Brain microvascular endothelial cell (primary cell): ENCODE measurements around the gene MED12.

Source experiments
- DNase-seq: peaks from one replicate; pipeline ENCODE4 v3.0.0-alpha.2; 2020
- H3K27ac ChIP-seq: fragments of 250-450 bp; sonication (Bioruptor Pico); 2 replicates; pipeline ENCODE4 v1.5.1; 2020; ENCODE audit warnings: mild to moderate bottlenecking, moderate library complexity
- H3K27me3 ChIP-seq: fragments of 250-450 bp; sonication (Bioruptor Pico); replicated peaks from 2 replicates; pipeline ENCODE4 v1.5.1; 2020; ENCODE audit warnings: mild to moderate bottlenecking
- H3K36me3 ChIP-seq: fragments of 250-450 bp; sonication (Bioruptor Pico); replicated peaks from 2 replicates; pipeline ENCODE4 v1.5.1; 2020; ENCODE audit warnings: mild to moderate bottlenecking
- H3K4me3 ChIP-seq: 2 replicates; pipeline ENCODE4 v1.5.1; 2011; ENCODE audit warnings: low read depth, mild to moderate bottlenecking, control low read depth, low read length, moderate library complexity
- CTCF ChIP-seq: IDR thresholded peaks from 2 replicates; pipeline ENCODE4 v1.5.1; 2011; ENCODE audit warnings: low read depth, mild to moderate bottlenecking, moderate library complexity, low read length, control low read depth, inconsistent platforms; ENCODE audit errors: missing control alignments
- in situ Hi-C: cut with HindIII; loops from 2 replicates; pipeline ENCODE4 v1.10.0; 2017; ENCODE audit warnings: low sequenced_read_pairs, low pct_ligation_motif_present

MED12 gene

GRCh38 chrX:71144651-71145050, 26.3 kb downstream of the MED12 start, which contains the start of gene NLGN3:
NLGN3 (plus strand) TSS chrX:71144841; CDS start chrX:71147750, 2,909 bp downstream.
- peak within 1 kb of the TSS; percentile 24 for H3K4me3 ChIP-seq
- no peak for TF ChIP-seq CTCF

GRCh38 chrX:71147496-71148277, 29.3 kb downstream of the MED12 start:
- in situ Hi-C loops = no loop called here
- no peak for DNase-seq
- Histone ChIP-seq H3K4me3 (no peak overlapping the region), H3K36me3 (no peaks in the 10 kb centered on the region), H3K27ac (no peak overlapping the region), H3K27me3 (no peaks in the 10 kb centered on the region)
- TF ChIP-seq CTCF = no peak

More at GRCh38 chrX:71144651-71145050, 26.3 kb downstream of the MED12 start, which contains the start of gene NLGN3:
- peaks cover 2% of the 10 kb centered on the region for H3K36me3 ChIP-seq
- H3K27ac ChIP-seq = no peak within 1 kb of the TSS
- no peaks in the 10 kb centered on the region for H3K27me3 ChIP-seq
- DNase-seq = no peak
- in situ Hi-C loops = no loop called here

- TF ChIP-seq CTCF = no peak
- Histone ChIP-seq H3K36me3 (no peaks in the 10 kb centered on the region), H3K27me3 (no peaks in the 10 kb centered on the region), H3K4me3 (no peak overlapping the region), H3K27ac (no peak overlapping the region)
- in situ Hi-C loops = no loop called here
- no peak for DNase-seq
Measured at GRCh38 chrX:71148278-71148663, 29.9 kb downstream of the MED12 start.

GRCh38 chrX:71151366-71151765, 33.0 kb downstream of the MED12 start:
- in situ Hi-C loops = no loop called here
- Histone ChIP-seq H3K27ac (no peak overlapping the region), H3K4me3 (no peak overlapping the region), H3K36me3 (no peaks in the 10 kb centered on the region), H3K27me3 (no peaks in the 10 kb centered on the region)
- no peak for DNase-seq
- no peak for TF ChIP-seq CTCF

GRCh38 chrX:71154196-71154595, 35.8 kb downstream of the MED12 start:
- DNase-seq = no peak
- Histone ChIP-seq H3K27ac (no peak overlapping the region), H3K36me3 (no peaks in the 10 kb centered on the region), H3K4me3 (no peak overlapping the region), H3K27me3 (no peaks in the 10 kb centered on the region)
- TF ChIP-seq CTCF = no peak
- in situ Hi-C loops = no loop called here
